Measurements from ENCODE around the gene FGG. TPM values are rescaled to one million over a fixed set of nuclear protein-coding genes. Genes with fewer than 3 reads are reported as not detected.

Gene FGG
- total RNA-seq (2014; rRNA removed; shearing (Covaris generic)) (not detected in 2 replicates), polyA plus RNA-seq (2016; fragmentation: Nextera tagmentation; extraction: Ambion mirVana) (not detected in 2 replicates)

GRCh38 chr4:154612472-154613414 lies at the start of gene FGG:
Gene FGG (minus strand): TSS chr4:154612656. CDS start chr4:154612609, 47 bp downstream.
- Histone ChIP-seq H3K4me1 (ENCODE audit: insufficient read depth) (no peaks in the 10 kb centered on the region), H3K27me3 (replicated peaks; ENCODE audit: insufficient read depth) (peaks cover 27% of the 10 kb centered on the region), H3K36me3 (ENCODE audit: low read depth) (no peaks in the 10 kb centered on the region), H3K9ac (no peak within 1 kb of the TSS), H4K20me1 (ENCODE audit: insufficient read depth) (no peaks in the 10 kb centered on the region), H3K9me3 (ENCODE audit: low read depth) (no peaks in the 10 kb centered on the region), H3K9me2 (ENCODE audit: insufficient read depth) (no peaks in the 10 kb centered on the region), H3K27ac (no peak within 1 kb of the TSS), H3K79me2 (ENCODE audit: insufficient read depth) (no peaks in the 10 kb centered on the region), H2AFZ (no peak within 1 kb of the TSS), H3K4me2 (ENCODE audit: unreplicated experiment) (no peak within 1 kb of the TSS), H3F3A (ENCODE audit: insufficient read depth) (no peaks in the 10 kb centered on the region), H3K4me3 (no peak within 1 kb of the TSS)
- in situ Hi-C loops (cut with MboI), result no loop called here
- no peak for DNase-seq
- TF ChIP-seq EZH2phosphoT487 (IDR thresholded peaks at IDR 0.05; ENCODE audit: insufficient read depth, low read depth) (no peak), EZH2 (IDR thresholded peaks at IDR 0.05; ENCODE audit: insufficient read depth, poor library complexity, severe bottlenecking) (no peak)
- 33 to 46% methylated on average over 7 of the region's 7 CpGs for WGBS, 2 experiments (ENCODE audit: low coverage in 1 of 2, low lambda C conversion rate in 2 of 2, missing lambda C conversion rate in 2 of 2)

GRCh38 chr4:154660052-154660451 lies 47.6 kb upstream of the FGG start:
- no peak overlapping the region for H3K4me3 ChIP-seq
- no peak overlapping the region for H3K27ac ChIP-seq
- no peak overlapping the region for H2AFZ ChIP-seq
- no peaks in the 10 kb centered on the region for H3K9me3 ChIP-seq (ENCODE audit: low read depth)
- no peak overlapping the region for H3K4me2 ChIP-seq (ENCODE audit: unreplicated experiment)
- no peak for DNase-seq
- H3K27me3 ChIP-seq (replicated peaks; ENCODE audit: insufficient read depth), result peaks cover 10% of the 10 kb centered on the region; the same call in 1 of the 2 replicates
- WGBS, 2 experiments (ENCODE audit: low coverage in 1 of 2, low lambda C conversion rate in 2 of 2, missing lambda C conversion rate in 2 of 2), result 7 to 9% methylated on average over 3 of the region's 3 CpGs
- H3K4me1 ChIP-seq (ENCODE audit: insufficient read depth), result no peaks in the 10 kb centered on the region
- H3K79me2 ChIP-seq (ENCODE audit: insufficient read depth), result no peaks in the 10 kb centered on the region
- no peaks in the 10 kb centered on the region for H3F3A ChIP-seq (ENCODE audit: insufficient read depth)
- in situ Hi-C loops (cut with MboI), result no loop called here
- no peaks in the 10 kb centered on the region for H4K20me1 ChIP-seq (ENCODE audit: insufficient read depth)
- H3K9me2 ChIP-seq (ENCODE audit: insufficient read depth), result no peaks in the 10 kb centered on the region
- H3K36me3 ChIP-seq (ENCODE audit: low read depth), result no peaks in the 10 kb centered on the region
- no peak for TF ChIP-seq EZH2phosphoT487 (IDR thresholded peaks at IDR 0.05; ENCODE audit: insufficient read depth, low read depth)
- no peak for TF ChIP-seq EZH2 (IDR thresholded peaks at IDR 0.05; ENCODE audit: insufficient read depth, poor library complexity, severe bottlenecking)
- no peak overlapping the region for H3K9ac ChIP-seq

DNA sequence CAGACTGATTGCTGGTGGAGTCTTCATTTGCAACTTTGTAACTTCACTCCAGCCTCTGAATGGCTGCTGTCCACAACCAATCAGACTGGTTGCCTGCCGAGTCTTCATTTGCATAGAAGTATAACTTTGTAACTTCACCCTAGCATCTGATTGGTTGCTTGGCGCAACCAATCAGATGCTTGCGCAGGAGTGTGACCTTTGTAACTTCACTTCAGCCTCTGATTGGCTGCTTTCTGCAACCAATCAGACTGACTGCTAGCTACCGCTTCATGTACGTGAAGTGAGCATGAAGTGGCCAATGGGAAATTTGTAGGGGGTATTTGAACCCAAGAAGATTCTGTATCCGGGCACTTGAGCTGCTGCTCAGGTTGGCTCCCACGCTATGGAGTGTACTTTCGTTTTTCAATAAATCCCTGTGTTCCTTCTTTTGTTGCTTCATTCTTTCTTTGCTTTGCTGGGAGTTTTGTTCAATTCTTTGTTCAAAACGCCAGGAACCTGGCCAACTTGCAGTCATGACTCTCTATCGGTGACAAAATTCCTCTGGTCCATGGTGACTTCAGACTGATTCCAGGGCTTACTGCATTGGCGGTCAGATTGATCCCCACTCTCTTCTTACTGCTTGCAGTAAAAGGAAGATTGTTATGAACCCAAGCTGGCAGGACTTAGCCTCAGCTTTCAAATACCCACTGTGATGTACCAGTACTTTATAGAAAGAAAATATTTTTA lies 46.4 kb upstream of the FGG start:
- in situ Hi-C loops (cut with MboI), result no loop called here
- no peaks in the 10 kb centered on the region for H3K9me3 ChIP-seq (ENCODE audit: low read depth)
- TF ChIP-seq EZH2 (IDR thresholded peaks at IDR 0.05; ENCODE audit: insufficient read depth, poor library complexity, severe bottlenecking), result no peak
- TF ChIP-seq EZH2phosphoT487 (IDR thresholded peaks at IDR 0.05; ENCODE audit: insufficient read depth, low read depth), result no peak
- no peaks in the 10 kb centered on the region for H3K79me2 ChIP-seq (ENCODE audit: insufficient read depth)
- H3K4me1 ChIP-seq (ENCODE audit: insufficient read depth), result no peaks in the 10 kb centered on the region
- H3K36me3 ChIP-seq (ENCODE audit: low read depth), result no peaks in the 10 kb centered on the region
- H3F3A ChIP-seq (ENCODE audit: insufficient read depth), result no peaks in the 10 kb centered on the region
- H3K27me3 ChIP-seq (replicated peaks; ENCODE audit: insufficient read depth), result peaks cover 4% of the 10 kb centered on the region; the same call in 1 of the 2 replicates
- no peak for DNase-seq
- 47% methylated on average over 11 of the region's 11 CpGs for WGBS, 2 experiments (ENCODE audit: low coverage in 1 of 2, low lambda C conversion rate in 2 of 2, missing lambda C conversion rate in 2 of 2)
- no peak overlapping the region for H3K9ac ChIP-seq
- no peaks in the 10 kb centered on the region for H3K9me2 ChIP-seq (ENCODE audit: insufficient read depth)
- H3K27ac ChIP-seq, result no peak overlapping the region
- no peaks in the 10 kb centered on the region for H4K20me1 ChIP-seq (ENCODE audit: insufficient read depth)
- H3K4me3 ChIP-seq, result no peak overlapping the region
- 0 out of 2 replicates have a peak overlapping the region, but pooled peaks have one; percentile 34 for H2AFZ ChIP-seq
- no peak overlapping the region for H3K4me2 ChIP-seq (ENCODE audit: unreplicated experiment)

DNA sequence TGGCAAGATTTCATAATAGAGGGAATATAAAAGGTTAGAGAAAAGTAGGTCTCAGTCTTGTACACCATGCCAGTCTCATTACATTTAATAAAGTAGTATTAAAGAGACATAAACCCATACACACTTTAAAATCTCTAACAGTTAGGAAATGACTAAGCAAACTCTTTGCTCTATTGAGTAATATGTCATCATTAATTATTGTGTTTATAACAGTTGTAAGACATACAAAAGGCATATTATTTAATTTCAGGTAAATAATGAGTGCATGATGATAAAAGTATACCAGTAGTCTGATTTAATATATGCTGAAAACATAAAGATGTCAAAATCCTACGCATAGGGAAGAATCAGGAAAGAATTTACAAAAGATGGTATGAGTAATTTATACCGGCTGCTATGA lies 31.0 kb upstream of the FGG start:
- no peaks in the 10 kb centered on the region for H3F3A ChIP-seq (ENCODE audit: insufficient read depth)
- no peak overlapping the region for H3K9ac ChIP-seq
- peaks cover 4% of the 10 kb centered on the region; the same call in 1 of the 2 replicates for H3K27me3 ChIP-seq (replicated peaks; ENCODE audit: insufficient read depth)
- no peak overlapping the region for H3K27ac ChIP-seq
- no peaks in the 10 kb centered on the region for H3K9me2 ChIP-seq (ENCODE audit: insufficient read depth)
- no peaks in the 10 kb centered on the region for H4K20me1 ChIP-seq (ENCODE audit: insufficient read depth)
- H3K79me2 ChIP-seq (ENCODE audit: insufficient read depth), result no peaks in the 10 kb centered on the region
- TF ChIP-seq EZH2 (IDR thresholded peaks at IDR 0.05; ENCODE audit: insufficient read depth, poor library complexity, severe bottlenecking) (no peak), EZH2phosphoT487 (IDR thresholded peaks at IDR 0.05; ENCODE audit: insufficient read depth, low read depth) (no peak)
- no peaks in the 10 kb centered on the region for H3K36me3 ChIP-seq (ENCODE audit: low read depth)
- in situ Hi-C loops (cut with MboI), result no loop called here
- peak; percentile 38 for DNase-seq
- no peaks in the 10 kb centered on the region for H3K9me3 ChIP-seq (ENCODE audit: low read depth)
- H3K4me2 ChIP-seq (ENCODE audit: unreplicated experiment), result no peak overlapping the region
- no peak overlapping the region for H2AFZ ChIP-seq
- H3K4me3 ChIP-seq, result no peak overlapping the region
- 28 to 39% methylated on average over 2 of the region's 2 CpGs for WGBS, 2 experiments (ENCODE audit: low coverage in 1 of 2, low lambda C conversion rate in 2 of 2, missing lambda C conversion rate in 2 of 2)
- no peaks in the 10 kb centered on the region for H3K4me1 ChIP-seq (ENCODE audit: insufficient read depth)

Data from GM23248 (cell line).